OCI-M1 (cell line): ENCODE data around the gene DUSP22.

Experiments used
- DNase-seq: peaks from one replicate; lab custom pipeline; 2025; lab: John Stamatoyannopoulos, UW

DUSP22 gene

DNA sequence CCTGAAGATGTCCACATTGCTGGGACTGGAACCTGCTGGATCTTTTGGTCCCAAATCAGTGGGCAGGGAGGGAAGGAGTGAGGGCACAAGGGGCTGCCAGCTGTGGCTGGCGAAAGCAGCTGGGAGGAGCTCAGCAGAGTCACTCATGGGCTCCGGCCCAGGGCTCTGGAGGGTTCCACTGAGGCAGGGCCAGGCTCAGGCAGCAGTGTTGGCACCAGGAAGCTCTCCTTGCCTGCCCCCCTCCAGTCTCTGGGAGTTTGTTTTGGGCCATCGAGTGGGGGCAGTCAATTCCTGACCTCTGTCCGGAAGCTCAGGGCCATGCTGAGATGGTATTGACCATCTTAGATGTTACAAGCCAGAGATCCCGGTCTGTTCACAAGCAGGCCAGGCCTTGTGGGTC lies 60.2 kb downstream of the DUSP22 start:
- DNase-seq, result no peak

DNA sequence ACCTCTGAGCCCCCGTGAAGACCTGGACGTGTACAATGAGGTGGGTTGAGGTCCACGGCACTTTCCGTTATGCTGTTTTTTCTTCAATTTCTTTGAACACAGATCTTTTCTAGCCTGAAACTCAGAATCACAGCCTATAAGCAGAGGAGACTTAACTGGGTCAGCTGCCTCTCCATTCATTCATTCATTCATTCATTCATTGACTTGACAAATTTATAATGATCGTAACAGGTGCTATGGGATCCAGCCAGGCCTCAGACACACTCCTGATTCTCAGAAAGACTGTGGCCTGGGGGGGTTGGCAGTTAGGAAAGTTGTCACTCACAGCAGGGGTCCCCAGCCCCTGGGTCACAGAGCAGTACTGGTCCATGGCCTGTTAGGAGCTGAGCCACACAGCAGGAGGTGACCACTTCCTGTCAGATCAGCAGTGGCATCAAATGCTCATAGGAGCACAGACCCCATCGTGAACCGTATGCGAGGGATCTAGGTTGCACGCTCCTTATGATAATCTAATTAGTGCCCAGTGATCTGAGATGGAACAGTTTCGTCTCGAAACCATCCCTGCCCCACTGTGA lies 60.7 kb downstream of the DUSP22 start:
- no peak for DNase-seq

DNA sequence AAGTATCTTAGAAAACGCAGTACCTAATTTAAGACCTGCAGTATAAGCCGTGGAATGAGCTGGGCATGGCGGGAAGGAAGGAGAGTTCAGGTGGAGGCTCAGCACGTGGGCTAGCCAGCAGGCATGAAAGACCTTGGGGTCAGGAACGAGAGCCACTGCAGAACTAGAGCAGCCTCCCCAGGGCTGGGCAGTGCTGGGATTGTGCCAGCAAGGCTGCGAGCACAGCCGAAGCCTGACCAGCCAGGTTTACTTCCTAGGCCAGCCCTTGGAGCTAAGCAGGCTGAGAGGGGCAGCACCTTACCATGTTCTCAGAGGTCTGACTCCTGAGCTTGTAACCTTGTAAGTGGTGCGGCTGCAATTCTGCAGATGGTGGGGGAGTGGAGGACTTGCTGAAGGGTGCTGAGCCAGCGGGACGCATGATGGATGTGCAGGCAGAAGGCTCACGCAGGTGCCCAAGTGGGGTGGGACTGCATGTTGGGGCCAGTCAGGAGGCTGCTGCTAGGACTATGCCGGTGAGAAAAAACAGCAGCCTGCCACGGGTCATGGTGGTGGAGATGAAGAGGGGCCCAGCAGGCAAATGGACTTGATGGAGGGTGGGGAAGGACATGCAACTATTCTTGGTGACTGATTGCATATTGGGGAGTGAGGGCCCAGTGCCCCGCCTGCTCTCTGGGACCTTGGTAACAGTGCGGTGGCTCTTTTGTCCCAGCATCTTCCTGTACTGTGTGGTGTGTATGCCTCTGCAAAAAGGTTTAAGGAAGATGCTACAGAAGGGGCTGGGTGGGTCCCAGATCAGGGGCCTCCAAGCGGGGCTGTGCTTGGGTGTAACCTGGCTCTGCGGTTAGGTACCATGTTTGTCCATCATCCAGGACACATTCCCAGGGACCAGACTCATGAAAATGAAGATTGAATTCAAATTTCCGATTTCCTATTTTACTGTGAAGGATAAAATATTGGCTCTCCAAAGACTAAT lies 61.6 kb downstream of the DUSP22 start:
- no peak for DNase-seq

DNA sequence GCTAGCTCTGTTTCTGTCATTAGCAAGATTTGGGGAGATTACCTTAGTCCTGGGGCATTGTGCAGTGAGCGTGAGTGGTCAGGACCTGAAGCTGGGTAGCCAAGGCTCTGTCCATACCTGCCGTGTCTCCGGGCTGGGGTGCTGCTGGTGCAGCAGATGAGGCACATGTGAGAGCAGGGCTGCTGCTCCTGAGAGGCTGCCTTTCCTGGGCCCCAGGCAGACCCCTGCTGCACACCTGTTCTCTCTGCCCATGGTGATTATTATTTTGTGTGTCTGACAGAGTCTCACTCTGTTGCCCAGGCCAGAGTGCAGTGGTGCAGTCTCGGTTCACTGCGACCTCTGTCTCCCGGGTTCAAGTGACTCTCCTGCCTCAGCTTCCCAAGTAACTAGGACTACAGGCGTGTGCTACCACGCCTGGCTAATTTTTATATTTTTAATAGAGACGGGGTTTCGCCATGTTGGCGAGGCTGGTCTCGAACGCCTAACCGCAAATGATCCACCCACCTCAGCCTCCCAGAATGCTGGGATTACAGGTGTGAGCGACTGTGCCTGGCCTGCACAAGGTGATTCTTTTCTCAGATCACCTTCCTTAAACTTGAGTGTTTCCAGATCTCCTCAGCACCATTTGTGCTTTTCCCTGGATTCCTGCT lies 62.5 kb downstream of the DUSP22 start:
- DNase-seq, result no peak

DNA sequence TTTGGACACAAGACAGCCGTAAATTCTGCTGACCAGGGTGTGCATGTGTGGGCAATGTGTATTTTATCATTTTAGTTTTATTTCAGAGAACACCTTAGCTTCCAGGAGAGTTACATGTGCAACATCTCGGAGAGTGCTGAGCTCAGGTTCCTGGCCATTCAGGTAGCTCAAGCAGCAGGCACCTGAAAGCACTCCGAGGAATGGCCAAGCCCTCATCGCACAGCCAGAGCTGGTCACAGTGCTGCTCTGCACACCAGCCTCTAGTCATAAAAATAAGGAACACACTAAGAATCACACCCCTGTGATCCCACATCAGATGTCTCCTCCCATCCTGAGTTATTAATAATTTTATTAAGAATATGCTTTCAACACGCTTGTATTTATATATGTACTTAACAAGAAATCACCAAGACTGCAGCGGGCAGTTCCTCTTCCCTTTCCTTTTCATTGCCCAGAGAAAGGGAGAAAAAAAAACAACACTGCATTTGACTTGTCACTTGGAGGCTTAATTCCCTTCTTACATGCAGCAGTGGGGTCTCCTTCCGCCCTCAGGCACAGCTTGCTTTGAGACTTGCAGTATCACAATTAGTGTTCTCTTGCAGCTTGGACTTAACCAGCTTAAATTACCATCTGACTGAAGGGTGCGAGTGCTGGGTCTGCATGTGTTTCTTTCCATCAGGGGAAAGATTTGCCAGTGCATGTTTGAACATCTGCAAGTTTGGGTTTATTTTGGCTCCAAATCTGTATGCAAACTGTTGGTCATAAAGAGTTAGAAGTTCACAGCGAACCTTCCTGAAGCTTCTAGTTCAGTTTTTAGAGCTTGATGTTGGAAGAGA lies 63.3 kb downstream of the DUSP22 start:
- no peak for DNase-seq

DNA sequence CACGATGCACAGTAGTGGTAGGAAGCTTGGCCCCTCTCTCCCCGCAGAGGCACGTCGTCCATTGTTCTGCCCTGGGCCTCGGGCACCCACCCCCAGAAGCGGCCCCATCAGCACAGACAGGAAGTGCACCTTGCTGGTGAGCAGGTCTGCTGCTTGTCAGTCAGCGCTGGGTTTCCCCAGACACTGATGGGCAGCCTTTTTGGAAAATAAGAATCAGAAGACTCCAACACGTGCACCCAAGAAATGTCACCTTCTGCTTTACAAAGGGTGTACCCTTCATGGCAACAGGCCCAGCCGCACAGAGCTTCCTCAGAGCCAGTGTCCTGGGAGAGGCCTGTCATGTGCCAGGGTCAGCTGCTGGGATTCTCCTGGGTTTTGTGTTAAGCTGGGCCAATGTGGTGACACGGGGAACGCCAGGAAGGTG lies 64.6 kb downstream of the DUSP22 start:
- no peak for DNase-seq

DNA sequence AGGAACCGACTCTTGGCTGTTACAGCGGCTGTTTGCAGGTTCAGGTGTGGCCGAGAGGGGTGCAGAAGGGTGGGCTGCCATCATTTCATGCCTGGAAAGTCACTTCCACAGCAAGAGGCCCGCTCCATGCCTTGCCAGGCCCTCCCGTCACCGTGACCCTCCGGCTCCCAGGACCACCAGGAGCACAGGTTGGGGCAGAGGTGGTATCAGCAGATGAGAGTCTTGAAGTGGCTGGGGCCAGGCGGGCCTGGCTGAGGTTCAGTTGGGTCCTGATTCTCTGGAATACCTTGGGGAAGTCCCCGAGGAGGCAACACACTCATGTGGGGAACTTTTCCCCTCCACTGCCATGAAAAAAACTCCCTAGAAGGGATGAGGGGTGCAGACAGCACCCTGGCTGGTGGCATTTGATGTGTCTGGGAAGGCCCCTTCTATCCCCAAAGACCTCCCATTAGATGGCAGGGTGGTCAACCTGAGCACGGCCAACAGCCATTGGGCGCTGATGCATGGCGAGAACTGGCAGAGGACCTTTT lies 65.0 kb downstream of the DUSP22 start:
- no peak for DNase-seq

DNA sequence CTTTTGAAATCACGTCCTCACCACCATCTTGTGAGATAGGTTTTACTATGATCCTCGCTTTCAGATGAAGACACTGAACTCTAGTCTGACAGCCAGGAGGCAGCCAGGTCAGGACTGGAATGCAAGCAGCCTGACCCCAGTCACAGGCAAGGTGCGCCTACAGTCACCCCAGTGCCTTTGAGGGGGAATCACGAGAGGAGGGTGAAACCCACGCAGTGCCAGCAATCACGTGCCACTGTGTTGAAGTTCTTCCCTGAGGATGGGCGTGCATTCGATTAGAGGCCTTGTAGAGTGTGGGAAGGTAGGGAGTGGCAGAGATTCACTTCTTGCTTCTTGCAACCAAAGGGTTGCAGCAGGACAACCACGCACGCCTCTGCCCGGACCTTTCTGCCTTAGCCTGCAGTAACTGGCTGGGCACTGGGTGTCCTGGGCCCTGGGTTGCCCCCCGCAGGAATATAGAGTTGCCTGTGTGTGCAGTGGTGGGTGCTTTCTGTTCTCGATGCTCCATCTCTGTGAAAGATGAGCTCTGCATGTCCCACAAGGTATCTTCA lies 65.6 kb downstream of the DUSP22 start:
- no peak for DNase-seq

DNA sequence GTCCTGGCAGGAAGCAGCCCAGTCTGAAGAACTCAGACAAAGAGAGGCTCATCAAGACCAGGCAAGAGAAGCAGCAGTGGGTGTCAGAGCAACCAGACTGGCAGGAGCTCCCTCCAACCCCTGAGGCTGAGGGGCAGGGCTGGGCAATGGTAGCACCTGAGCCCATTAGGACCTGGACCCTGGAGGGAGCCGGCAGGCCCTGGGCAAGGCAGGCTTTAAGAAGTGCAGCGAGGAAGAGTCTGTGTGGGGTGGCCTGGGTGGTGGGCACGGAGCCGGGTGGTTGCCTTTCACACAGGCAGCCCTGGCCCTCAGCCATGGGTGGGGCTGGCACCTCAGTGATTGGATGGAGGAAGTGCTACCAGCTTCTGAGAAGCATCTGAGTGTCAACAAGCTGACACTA lies 66.1 kb downstream of the DUSP22 start:
- DNase-seq, result no peak

DNA sequence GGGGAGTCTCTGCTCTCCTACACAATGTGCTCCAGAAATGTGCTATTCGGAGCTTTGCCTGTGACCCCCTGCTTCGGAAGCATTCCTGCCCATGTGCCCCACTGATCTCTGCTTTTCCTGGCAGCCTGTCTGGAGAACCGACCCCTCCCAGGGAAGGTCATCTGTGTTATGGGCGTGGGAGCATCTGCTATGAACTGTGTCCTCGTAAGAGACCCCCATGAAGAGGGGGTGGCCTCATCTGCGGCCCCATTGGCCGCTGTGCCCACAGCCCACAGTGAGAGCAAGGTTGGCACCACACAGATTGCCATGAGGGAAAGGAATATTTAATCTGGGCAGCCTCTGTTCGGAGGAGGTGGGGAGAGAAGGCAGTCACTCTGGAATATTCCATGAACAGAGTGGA lies 66.6 kb downstream of the DUSP22 start:
- no peak for DNase-seq

DNA sequence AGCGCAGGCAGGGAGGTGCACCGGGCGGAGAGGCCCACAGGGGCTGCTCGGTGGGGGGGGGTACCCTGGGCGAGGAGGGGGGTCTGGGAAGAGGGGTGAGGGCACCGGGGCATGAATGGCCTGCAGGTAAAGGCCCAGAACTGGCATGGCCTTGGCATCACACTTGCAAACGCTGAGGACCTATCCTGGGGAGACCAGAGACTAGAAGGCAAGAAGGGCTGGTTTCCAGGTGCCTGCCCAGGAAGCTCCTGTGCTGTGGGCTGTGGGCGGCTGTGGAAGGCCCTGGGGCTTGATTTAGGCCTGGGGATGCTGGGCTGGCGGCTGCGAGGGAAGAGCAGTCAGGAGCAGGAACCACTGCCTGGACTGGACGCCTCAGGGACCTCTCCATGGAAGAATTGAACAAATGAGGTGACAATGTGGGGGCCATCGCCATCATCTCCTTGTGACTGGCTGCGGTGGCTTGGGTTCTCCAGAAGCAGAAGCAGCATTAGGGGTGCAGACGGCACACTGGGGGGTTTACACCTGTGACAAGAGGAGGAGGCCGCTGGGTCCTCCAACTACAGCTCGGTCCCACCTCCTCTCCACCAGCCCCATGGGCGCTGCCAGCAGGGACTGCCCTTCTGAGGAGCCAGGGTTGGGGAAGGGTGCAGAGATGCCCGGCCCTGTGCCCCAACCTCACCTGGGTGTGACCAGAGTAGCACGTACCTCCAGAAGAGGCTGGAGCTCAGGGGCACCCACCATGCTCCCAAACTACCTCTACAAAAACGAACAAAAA lies 67.2 kb downstream of the DUSP22 start:
- DNase-seq, result no peak

DNA sequence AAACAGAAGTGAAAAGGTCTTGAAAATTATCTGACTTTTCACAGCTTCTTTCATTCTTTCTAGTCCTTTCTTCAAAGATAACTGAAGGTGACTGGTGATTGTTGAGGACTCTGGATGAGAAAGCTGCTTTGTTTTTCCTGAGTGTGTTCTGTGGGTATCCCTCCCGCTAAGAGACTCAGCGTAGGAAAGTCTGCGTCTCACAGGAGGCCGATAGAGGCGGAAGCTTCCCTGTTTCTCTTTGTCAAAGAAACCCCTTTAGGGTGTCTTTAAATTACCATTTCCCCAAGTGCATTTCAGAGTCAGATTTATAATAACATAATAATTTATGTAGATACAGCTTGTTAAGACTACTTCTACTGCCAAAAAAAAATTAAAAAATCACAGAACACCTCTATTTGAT lies 68.1 kb downstream of the DUSP22 start:
- DNase-seq, result no peak

DNA sequence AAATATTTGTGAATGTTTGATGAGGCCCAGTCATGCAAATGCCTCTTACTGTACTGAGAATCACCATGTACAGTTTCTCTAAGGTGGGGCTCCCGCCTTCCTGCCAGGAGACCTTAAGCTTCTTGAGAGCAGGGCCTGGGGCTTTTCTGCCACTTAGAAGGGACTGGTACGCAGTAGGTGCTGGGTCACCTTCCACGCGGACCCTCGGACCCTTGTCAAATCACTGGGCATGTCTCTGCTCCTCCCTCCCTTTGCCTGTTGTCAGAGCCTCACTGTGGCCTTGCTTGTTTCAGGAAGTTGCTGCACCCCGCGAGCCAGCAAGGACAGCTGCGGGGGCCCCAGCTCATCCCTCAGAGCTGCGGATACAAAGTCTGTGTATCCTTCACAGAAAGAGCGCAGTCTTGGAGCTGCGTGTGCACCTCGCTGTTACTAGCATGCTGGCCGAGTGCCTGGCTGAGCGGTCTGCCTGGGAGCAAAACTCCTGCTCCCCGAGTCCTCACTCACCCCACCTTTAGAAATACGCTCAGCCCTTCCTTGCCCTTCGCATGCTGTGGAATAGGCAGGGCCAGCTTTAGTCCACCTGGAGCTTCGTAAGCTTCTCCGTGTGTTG lies 68.6 kb downstream of the DUSP22 start:
- no peak for DNase-seq

DNA sequence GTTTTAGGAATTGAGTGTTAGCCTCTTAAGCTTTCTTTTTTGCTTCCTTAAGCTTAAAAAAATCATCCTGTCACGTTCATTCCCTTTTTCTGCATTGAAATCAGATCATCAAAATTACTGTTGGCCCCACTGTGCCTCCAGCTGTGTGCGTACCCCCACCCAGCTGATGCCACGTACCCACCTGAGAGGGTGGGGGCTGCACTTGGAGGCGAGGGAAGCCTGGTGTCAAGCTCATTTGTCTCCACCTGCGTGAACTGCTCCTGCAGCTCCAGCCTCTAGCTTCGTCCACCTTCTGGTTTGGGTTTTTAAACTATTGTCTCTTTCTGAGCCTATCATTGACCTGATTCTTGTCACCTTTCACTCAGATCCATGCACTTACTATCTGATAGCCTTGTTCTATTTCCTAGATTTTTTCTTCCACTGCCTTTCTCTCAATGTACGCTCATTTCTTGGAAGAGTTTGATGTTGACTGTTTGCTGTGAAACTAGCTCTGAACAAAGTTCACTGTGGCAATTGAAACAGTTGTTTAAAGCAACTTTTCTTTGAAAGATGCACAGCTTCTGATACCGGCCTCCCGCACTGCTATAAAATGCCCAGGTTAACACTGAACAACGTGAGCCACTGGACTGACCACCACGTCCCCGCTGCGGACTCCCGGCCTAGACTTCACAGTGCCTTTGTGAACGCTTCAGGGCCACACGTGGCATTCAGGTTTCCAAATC lies 69.3 kb downstream of the DUSP22 start:
- no peak for DNase-seq

DNA sequence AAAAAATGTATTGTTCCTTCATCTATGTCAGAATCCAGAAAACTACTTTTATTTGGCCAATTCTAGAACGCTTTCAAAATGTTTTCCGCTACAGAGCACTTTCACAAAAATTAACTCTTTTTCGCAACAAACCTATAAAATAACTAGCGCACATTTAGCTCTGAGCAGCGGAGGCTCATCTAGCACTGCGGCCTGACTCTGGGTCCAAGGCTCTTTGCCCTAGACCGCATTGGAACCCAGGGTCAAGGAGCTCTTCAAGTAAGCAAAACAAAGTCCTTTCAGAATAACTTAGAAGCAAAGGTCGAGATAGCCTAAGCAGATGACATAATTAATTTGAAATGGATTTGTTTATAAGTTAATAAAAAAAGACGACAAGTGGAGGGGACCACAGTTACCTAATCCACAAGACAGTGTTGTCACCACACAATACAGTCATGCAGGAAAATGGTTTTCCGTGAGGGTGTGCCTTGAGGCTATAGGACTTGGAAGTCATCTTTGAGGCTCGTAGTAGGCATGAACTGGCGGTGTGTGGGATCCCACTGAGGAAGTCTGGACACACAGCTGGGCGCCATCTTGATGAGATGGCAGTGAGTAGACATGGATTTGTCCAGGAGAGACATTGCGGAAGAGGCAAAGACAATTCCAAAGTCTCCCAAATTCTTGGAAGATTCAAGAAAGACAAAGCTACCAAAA lies 70.1 kb downstream of the DUSP22 start:
- no peak for DNase-seq

DNA sequence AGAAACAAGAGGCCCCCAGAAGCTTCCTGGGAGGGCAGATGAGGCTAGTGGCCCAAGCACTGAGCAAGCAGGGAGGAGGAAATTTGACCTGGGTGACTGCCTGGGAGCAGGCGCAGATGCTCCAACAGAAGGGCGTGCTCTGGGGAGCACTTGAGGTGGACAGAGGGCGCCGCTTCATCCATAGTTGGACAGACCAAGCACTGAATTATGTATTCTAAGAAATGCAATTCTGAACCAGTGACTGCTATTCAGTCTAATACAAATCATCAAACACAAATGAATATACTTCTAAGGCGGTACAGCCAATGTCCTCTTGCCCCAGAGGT lies 70.6 kb downstream of the DUSP22 start:
- no peak for DNase-seq

DNA sequence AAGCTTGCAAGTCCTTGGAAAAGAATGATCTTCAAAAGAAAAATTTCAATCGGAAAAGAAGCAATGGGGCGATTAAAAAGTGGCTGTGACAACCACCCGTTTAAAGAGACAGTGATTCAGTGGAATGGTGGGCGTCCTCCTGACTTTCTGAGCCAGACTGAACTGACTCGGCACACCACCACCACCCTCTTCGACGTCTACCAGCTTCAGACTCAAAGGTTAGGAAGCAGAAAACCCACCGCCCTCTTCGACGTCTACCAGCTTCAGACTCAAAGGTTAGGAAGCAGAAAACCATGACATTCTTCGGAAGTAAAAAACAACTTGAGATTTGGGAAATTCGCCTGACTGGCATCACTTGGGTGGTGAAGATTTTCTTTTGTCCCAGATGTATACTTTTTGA lies 71.0 kb downstream of the DUSP22 start:
- DNase-seq, result no peak

DNA sequence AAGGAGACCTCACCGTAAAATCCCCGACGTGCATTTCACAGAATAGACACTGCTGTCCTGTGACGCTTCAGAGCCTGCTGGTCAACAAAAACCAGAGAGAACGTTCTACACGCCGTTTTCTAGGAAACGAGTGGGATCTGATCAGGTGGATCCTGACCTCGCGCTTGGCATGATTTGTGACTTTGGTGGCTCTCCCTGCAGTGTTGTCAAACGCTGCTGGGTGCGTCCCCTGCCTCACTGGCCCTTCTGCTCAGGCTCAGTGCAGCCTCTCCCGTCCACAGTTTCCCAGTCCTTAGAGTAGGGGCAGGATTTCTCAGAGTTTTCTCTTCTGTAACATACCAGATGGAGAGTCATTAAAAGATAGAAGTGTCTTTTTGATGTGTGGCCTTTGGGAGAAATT lies 71.6 kb downstream of the DUSP22 start:
- no peak for DNase-seq
